ENCODE data around the gene CPD.
"Not testable (repeated sequence)": the region's sequence is repeated elsewhere in the genome, so short reads cannot be mapped to it uniquely, and the experiment has no call there.

CPD gene

GRCh38 chr17:30341703-30342249 lies 37.0 kb upstream of the CPD start:
- no peak for FAIRE-seq
- TF ChIP-seq PAX5 (IDR thresholded peaks at IDR 0.05; ENCODE audit: insufficient read depth, low read length, severe bottlenecking) (no peak), TAF1 (IDR thresholded peaks at IDR 0.05; ENCODE audit: low read depth, low read length) (no peak), SPI1 (IDR thresholded peaks at IDR 0.05; ENCODE audit: low read depth, low read length) (no peak), POU2F2 (IDR thresholded peaks at IDR 0.05; ENCODE audit: low read depth, low read length) (no peak), POLR2A (IDR thresholded peaks at IDR 0.05; ENCODE audit: low read depth, low read length) (no peak)

GRCh38 chr17:30343244-30343643 lies 35.5 kb upstream of the CPD start:
- FAIRE-seq; DNase-seq (ENCODE audit: insufficient read length, low spot score): not testable (repeated sequence)

More at GRCh38 chr17:30341703-30342249, 37.0 kb upstream of the CPD start:
- DNase-seq (ENCODE audit: insufficient read length, low spot score), result no peak

GRCh38 chr17:30343796-30344195 lies 34.9 kb upstream of the CPD start:
- no peak for FAIRE-seq
- TF ChIP-seq POLR2AphosphoS5 (IDR thresholded peaks at IDR 0.05; ENCODE audit: low read depth, low read length) (no peak), POLR2A (IDR thresholded peaks at IDR 0.05; ENCODE audit: low read depth, low read length) (no peak), PAX5 (IDR thresholded peaks at IDR 0.05; ENCODE audit: insufficient read depth, low read length, severe bottlenecking) (no peak), POU2F2 (IDR thresholded peaks at IDR 0.05; ENCODE audit: low read depth, low read length) (no peak), SPI1 (IDR thresholded peaks at IDR 0.05; ENCODE audit: low read depth, low read length) (no peak), TAF1 (IDR thresholded peaks at IDR 0.05; ENCODE audit: low read depth, low read length) (no peak)
- no peak for DNase-seq (ENCODE audit: insufficient read length, low spot score)

GRCh38 chr17:30344283-30345088 lies 34.2 kb upstream of the CPD start:
- DNase-seq (ENCODE audit: insufficient read length, low spot score), result no peak
- TF ChIP-seq TAF1 (IDR thresholded peaks at IDR 0.05; ENCODE audit: low read depth, low read length), result no peak
- no peak for TF ChIP-seq POLR2AphosphoS5 (IDR thresholded peaks at IDR 0.05; ENCODE audit: low read depth, low read length)
- TF ChIP-seq SPI1 (IDR thresholded peaks at IDR 0.05; ENCODE audit: low read depth, low read length), result peak; percentile 78
- no peak for TF ChIP-seq PAX5 (IDR thresholded peaks at IDR 0.05; ENCODE audit: insufficient read depth, low read length, severe bottlenecking)
- TF ChIP-seq POU2F2 (IDR thresholded peaks at IDR 0.05; ENCODE audit: low read depth, low read length), result no peak
- TF ChIP-seq POLR2A (IDR thresholded peaks at IDR 0.05; ENCODE audit: low read depth, low read length), result no peak
- FAIRE-seq, result peak; percentile 52

- DNase-seq (ENCODE audit: insufficient read length, low spot score) (no peak), FAIRE-seq (no peak)
- TF ChIP-seq PAX5 (IDR thresholded peaks at IDR 0.05; ENCODE audit: insufficient read depth, low read length, severe bottlenecking) (no peak), TAF1 (IDR thresholded peaks at IDR 0.05; ENCODE audit: low read depth, low read length) (no peak), SPI1 (IDR thresholded peaks at IDR 0.05; ENCODE audit: low read depth, low read length) (no peak), POLR2A (IDR thresholded peaks at IDR 0.05; ENCODE audit: low read depth, low read length) (no peak), POU2F2 (IDR thresholded peaks at IDR 0.05; ENCODE audit: low read depth, low read length) (no peak), POLR2AphosphoS5 (IDR thresholded peaks at IDR 0.05; ENCODE audit: low read depth, low read length) (no peak)
Measured at GRCh38 chr17:30345089-30345433, 33.7 kb upstream of the CPD start.

GRCh38 chr17:30345527-30346075 lies 33.1 kb upstream of the CPD start:
- TF ChIP-seq SPI1 (IDR thresholded peaks at IDR 0.05; ENCODE audit: low read depth, low read length) (peak; percentile 3; the same call in 1 of the 2 replicates), POU2F2 (IDR thresholded peaks at IDR 0.05; ENCODE audit: low read depth, low read length) (peak; percentile 61; the same call in 1 of the 2 replicates), POLR2AphosphoS5 (IDR thresholded peaks at IDR 0.05; ENCODE audit: low read depth, low read length) (no peak), TAF1 (IDR thresholded peaks at IDR 0.05; ENCODE audit: low read depth, low read length) (no peak)
- FAIRE-seq (no peak), DNase-seq (ENCODE audit: insufficient read length, low spot score) (no peak)

GRCh38 chr17:30346221-30346795 lies 32.4 kb upstream of the CPD start:
- DNase-seq (ENCODE audit: insufficient read length, low spot score) (no peak), FAIRE-seq (peak; percentile 9)
- no peak for TF ChIP-seq POLR2AphosphoS5 (IDR thresholded peaks at IDR 0.05; ENCODE audit: low read depth, low read length)
- TF ChIP-seq SPI1 (IDR thresholded peaks at IDR 0.05; ENCODE audit: low read depth, low read length), result no peak
- no peak for TF ChIP-seq POU2F2 (IDR thresholded peaks at IDR 0.05; ENCODE audit: low read depth, low read length)
- no peak for TF ChIP-seq POLR2A (IDR thresholded peaks at IDR 0.05; ENCODE audit: low read depth, low read length)
- no peak for TF ChIP-seq PAX5 (IDR thresholded peaks at IDR 0.05; ENCODE audit: insufficient read depth, low read length, severe bottlenecking)
- no peak for TF ChIP-seq TAF1 (IDR thresholded peaks at IDR 0.05; ENCODE audit: low read depth, low read length)

- TF ChIP-seq TAF1 (IDR thresholded peaks at IDR 0.05; ENCODE audit: low read depth, low read length), result no peak
- TF ChIP-seq POLR2AphosphoS5 (IDR thresholded peaks at IDR 0.05; ENCODE audit: low read depth, low read length), result no peak
- TF ChIP-seq POU2F2 (IDR thresholded peaks at IDR 0.05; ENCODE audit: low read depth, low read length), result no peak
- TF ChIP-seq POLR2A (IDR thresholded peaks at IDR 0.05; ENCODE audit: low read depth, low read length), result no peak
- TF ChIP-seq SPI1 (IDR thresholded peaks at IDR 0.05; ENCODE audit: low read depth, low read length), result no peak
- TF ChIP-seq PAX5 (IDR thresholded peaks at IDR 0.05; ENCODE audit: insufficient read depth, low read length, severe bottlenecking), result no peak
- FAIRE-seq (no peak), DNase-seq (ENCODE audit: insufficient read length, low spot score) (no peak)
Measured at GRCh38 chr17:30347488-30347887, 31.2 kb upstream of the CPD start.

GRCh38 chr17:30349252-30349651 lies 29.5 kb upstream of the CPD start:
- peak; percentile 52 for FAIRE-seq

GRCh38 chr17:30351263-30351662 lies 27.5 kb upstream of the CPD start:
- FAIRE-seq, result not testable (repeated sequence)

More at GRCh38 chr17:30349252-30349651, 29.5 kb upstream of the CPD start:
- TF ChIP-seq POU2F2 (IDR thresholded peaks at IDR 0.05; ENCODE audit: low read depth, low read length), result no peak
- no peak for TF ChIP-seq POLR2A (IDR thresholded peaks at IDR 0.05; ENCODE audit: low read depth, low read length)
- TF ChIP-seq POLR2AphosphoS5 (IDR thresholded peaks at IDR 0.05; ENCODE audit: low read depth, low read length), result no peak
- no peak for TF ChIP-seq TAF1 (IDR thresholded peaks at IDR 0.05; ENCODE audit: low read depth, low read length)
- no peak for TF ChIP-seq PAX5 (IDR thresholded peaks at IDR 0.05; ENCODE audit: insufficient read depth, low read length, severe bottlenecking)
- TF ChIP-seq SPI1 (IDR thresholded peaks at IDR 0.05; ENCODE audit: low read depth, low read length), result no peak
- DNase-seq (ENCODE audit: insufficient read length, low spot score), result no peak

More at GRCh38 chr17:30351263-30351662, 27.5 kb upstream of the CPD start:
- not testable (repeated sequence) for DNase-seq (ENCODE audit: insufficient read length, low spot score)
